HG02642 (cell line): ENCODE data around the gene ZNF710.

Experiments
- ATAC-seq: cut with Tn5 transposase; IDR thresholded peaks from one replicate; pipeline ENCODE4 v1.9.1; 2021; ENCODE audit warnings: mild to moderate bottlenecking; ENCODE audit not compliant: unreplicated experiment, poor library complexity

The ZNF710 gene

DNA sequence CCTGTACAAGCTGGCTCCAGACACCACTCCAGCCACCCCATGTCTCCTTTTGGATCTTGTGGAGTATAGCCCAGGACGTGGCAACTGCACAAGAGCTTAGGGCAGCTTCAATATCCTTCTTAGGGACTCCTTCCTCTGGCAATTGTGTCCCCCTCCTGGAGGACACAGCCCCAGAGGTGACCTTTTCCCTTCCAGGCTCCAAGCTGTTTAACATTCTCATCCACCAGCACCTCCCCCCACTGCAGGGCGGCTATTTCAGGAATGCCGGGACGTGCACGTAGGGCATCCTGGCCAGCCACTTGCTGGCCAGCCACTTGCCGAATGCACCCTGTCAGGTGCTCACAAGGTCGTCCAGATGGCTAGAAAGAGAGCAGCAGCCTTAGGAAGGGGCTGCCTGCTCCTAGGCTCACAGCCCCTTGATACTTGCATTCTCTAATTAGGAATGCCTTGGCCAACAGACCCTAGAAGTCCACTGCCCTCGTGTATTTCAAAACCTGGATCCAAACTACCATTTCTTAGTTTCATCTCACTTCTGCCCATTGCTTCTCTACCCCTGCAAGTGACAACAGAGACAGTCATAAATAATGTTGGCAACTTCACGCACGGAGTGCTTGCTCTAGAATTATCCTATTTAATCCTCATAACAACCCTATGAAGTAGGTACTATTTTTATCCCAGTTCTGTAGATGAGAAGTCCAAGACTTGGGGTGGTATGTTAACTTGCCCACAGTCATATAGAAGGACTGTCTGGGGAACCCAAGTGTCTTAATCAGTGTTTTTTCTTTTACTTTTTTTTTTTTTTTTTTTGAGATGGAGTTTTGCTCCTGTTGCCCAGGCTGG lies 125.7 kb downstream of the ZNF710 start:
- ATAC-seq: no peak

DNA sequence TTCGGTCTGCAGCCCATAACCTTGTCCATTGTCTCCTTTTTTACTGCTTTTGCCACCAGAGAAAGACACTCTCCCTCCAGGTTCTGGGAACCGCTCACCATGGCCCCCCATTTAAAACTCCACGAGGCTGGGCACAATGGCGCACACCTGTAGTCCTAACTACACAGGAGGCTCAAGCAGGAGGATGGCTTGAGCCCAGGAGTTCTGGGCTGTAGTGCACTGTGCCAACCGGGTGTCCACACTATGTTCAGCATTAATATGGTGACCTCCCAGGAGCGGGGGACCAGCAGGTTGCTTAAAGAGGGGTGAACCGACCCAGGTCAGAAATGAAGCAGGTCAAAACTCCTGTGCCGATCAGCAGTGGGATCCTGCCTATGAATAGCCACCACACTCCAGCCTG lies 129.2 kb downstream of the ZNF710 start:
- no peak for ATAC-seq
